ENCODE data around the gene MC5R.
"Not testable (repeated sequence)": the region's sequence is repeated elsewhere in the genome, so short reads cannot be mapped to it uniquely, and the experiment has no call there.

MC5R gene

GRCh38 chr18:13862898-13863297, 38.9 kb downstream of the MC5R start:
- not testable (repeated sequence) for DNase-seq

- no peak for DNase-seq
These were observed 44.7 kb downstream of the MC5R start for GRCh38 chr18:13868501-13869271.

GRCh38 chr18:13871701-13872100, 47.8 kb downstream of the MC5R start:
- no peak for DNase-seq

- DNase-seq = no peak
These were observed 48.4 kb downstream of the MC5R start for GRCh38 chr18:13872373-13872772.

GRCh38 chr18:13872932-13873331, 49.0 kb downstream of the MC5R start:
- no peak for DNase-seq

GRCh38 chr18:13874558-13874957, 50.6 kb downstream of the MC5R start:
- no peak for DNase-seq
